B cell (primary cell): ENCODE data around the gene ADA. TPM values are rescaled to one million over a fixed set of nuclear protein-coding genes. Genes with fewer than 3 reads are reported as not detected.

Experiments
- ATAC-seq: fragments of 200-7000 bp; cut with Tn5 transposase; one replicate; pipeline ENCODE4 v1.10.0; 2021; ENCODE audit warnings: low read depth, mild to moderate bottlenecking, moderate number of reproducible peaks, moderate library complexity
- CTCF ChIA-PET: fragments of 350-600 bp; sonication (Branson Sonifier 250); formaldehyde crosslinking; loops from one replicate; lab custom pipeline; 2021; ENCODE audit warnings: antibody characterized with exemption, inconsistent platforms; lab: Charles Lee
- POLR2A ChIA-PET: fragments of 350-600 bp; sonication (Branson Sonifier 250); formaldehyde crosslinking; loops from one replicate; lab custom pipeline; 2021; ENCODE audit warnings: antibody characterized with exemption; lab: Charles Lee
- DNase-seq: peaks from one replicate; pipeline ENCODE4 v3.0.0; 2013
- H2AFZ ChIP-seq: 2 replicates; pipeline ENCODE4 v1.6.1; 2012; ENCODE audit warnings: mild to moderate bottlenecking, low read depth, low read length; ENCODE audit not compliant: insufficient read depth, poor library complexity, severe bottlenecking
- H3K27ac ChIP-seq, 2 donors: 1 replicate in 1 of 2; 2 replicates in 1 of 2; pipeline ENCODE4 v1.5.1; 2012 to 2013; ENCODE audit warnings: low read length in 2 of 2, mild to moderate bottlenecking in 2 of 2, moderate library complexity in 1 of 2
- H3K27me3 ChIP-seq, 4 experiments: fragments of 200-600 bp in 1 of 4; sonication (generic) in 1 of 4; replicated peaks in 1 of 4; 1 replicate in 2 of 4; 2 replicates in 2 of 4; pipeline versions ENCODE4 v1.6.1 to v1.7.0; 2013 to 2016; ENCODE audit warnings: low read length in 3 of 4, mild to moderate bottlenecking in 2 of 4, mixed read lengths in 1 of 4, moderate library complexity in 1 of 4; ENCODE audit not compliant: insufficient read depth in 4 of 4, control insufficient read depth in 3 of 4; ENCODE audit errors: control extremely low read depth in 1 of 4
- H3K36me3 ChIP-seq, 2 experiments: replicated peaks in 1 of 2; 1 replicate in 1 of 2; 2 replicates in 1 of 2; pipeline versions ENCODE4 v1.6.1 to v1.7.1; 2013; ENCODE audit warnings: low read length in 1 of 2; ENCODE audit not compliant: insufficient read depth in 2 of 2, control insufficient read depth in 1 of 2; ENCODE audit errors: control extremely low read depth in 1 of 2, extremely low read depth in 1 of 2
- H3K4me1 ChIP-seq, 2 donors: fragments of 200-600 bp in 1 of 2; sonication (generic) in 1 of 2; 1 replicate in 1 of 2; 2 replicates in 1 of 2; pipeline versions ENCODE4 v1.5.1 to v1.6.1; 2013 to 2017; ENCODE audit warnings: low read length in 2 of 2; ENCODE audit not compliant: control insufficient read depth in 2 of 2, insufficient read depth in 2 of 2
- H3K4me2 ChIP-seq: replicated peaks from 2 replicates; pipeline ENCODE3; 2012; ENCODE audit warnings: mild to moderate bottlenecking, low read depth, low read length; ENCODE audit not compliant: poor library complexity, severe bottlenecking
- H3K4me3 ChIP-seq, 5 experiments: fragments of 200-600 bp in 1 of 5; sonication (generic) in 1 of 5; 1 replicate in 3 of 5; 2 replicates in 2 of 5; pipeline versions ENCODE4 v1.5.1 to v1.7.0; 2011 to 2016; ENCODE audit warnings: low read length in 4 of 5, mild to moderate bottlenecking in 4 of 5, low read depth in 2 of 5, control low read depth in 1 of 5, moderate library complexity in 1 of 5; ENCODE audit not compliant: insufficient read depth in 1 of 5; ENCODE audit errors: control extremely low read depth in 1 of 5, extremely low read depth in 1 of 5
- H3K79me2 ChIP-seq: fragments of 200-600 bp; sonication (generic); one replicate; pipeline ENCODE4 v1.6.0; 2016; ENCODE audit warnings: low read length; ENCODE audit not compliant: control insufficient read depth, insufficient read depth
- H3K9ac ChIP-seq: fragments of 200-600 bp; sonication (generic); 2 replicates; pipeline ENCODE4 v1.6.1; 2017; ENCODE audit warnings: mild to moderate bottlenecking, low read length, moderate library complexity
- H3K9me3 ChIP-seq, 3 donors: one replicate each; pipeline versions ENCODE4 v1.6.1 to v1.7.1; 2013; ENCODE audit warnings: low read length in 2 of 3; ENCODE audit not compliant: control insufficient read depth in 2 of 3, insufficient read depth in 1 of 3; ENCODE audit errors: control extremely low read depth in 1 of 3
- H4K20me1 ChIP-seq: 2 replicates; pipeline ENCODE4 v1.6.0; 2012; ENCODE audit warnings: mild to moderate bottlenecking, low read length; ENCODE audit not compliant: insufficient read depth, control insufficient read depth, poor library complexity, severe bottlenecking
- H3K27ac Mint-ChIP-seq: one replicate; pipeline ENCODE4 v1.8.0; 2021; ENCODE audit warnings: mixed read lengths
- H3K27me3 Mint-ChIP-seq: one replicate; pipeline ENCODE4 v1.8.0; 2021; ENCODE audit warnings: mixed read lengths
- H3K4me1 Mint-ChIP-seq: one replicate; pipeline ENCODE4 v1.8.0; 2021; ENCODE audit warnings: mixed read lengths
- H3K4me3 Mint-ChIP-seq: one replicate; pipeline ENCODE4 v1.8.0; 2021; ENCODE audit warnings: mixed read lengths
- H3K9me3 Mint-ChIP-seq: one replicate; pipeline ENCODE4 v1.8.0; 2022; ENCODE audit warnings: mixed read lengths; ENCODE audit not compliant: insufficient read depth
- EZH2 ChIP-seq: IDR thresholded peaks from 2 replicates; pipeline ENCODE4 v1.6.1; 2012; ENCODE audit warnings: borderline replicate concordance, low read depth, mild to moderate bottlenecking, moderate library complexity, low read length; ENCODE audit not compliant: insufficient read depth, poor library complexity, severe bottlenecking
- WGBS: methylation state at CpG from one replicate; pipeline ENCODE4 v1.1.5; 2013; ENCODE audit warnings: missing lambda C conversion rate; ENCODE audit not compliant: insufficient coverage; 5-methylcytosine and 5-hydroxymethylcytosine counted together
- intact Hi-C: fragments of 100-400 bp; cut with micrococcal nuclease; formaldehyde crosslinking; loops from one replicate; pipeline ENCODE4 v1.10.0; 2022
- polyA plus RNA-seq: library from polyadenylated mRNA; depleted of rRNA; stranded (reverse); fragments of >200 nt; gene quantifications from 2 replicates; pipeline ENCODE4 v1.2.3, GENCODE V29; 2012
- total RNA-seq, 2 donors: library from RNA; stranded (reverse); fragments of 120-200 nt in 1 of 2; gene quantifications; 1 replicate in 1 of 2; 2 replicates in 1 of 2; pipeline versions ENCODE4 v1.2.3 to v1.2.4, GENCODE V29; 2013 to 2022
- TF ChIP-seq, protein P1 (sequence below): fragments of 200-600 bp; IDR thresholded peaks from one replicate; pipeline ENCODE4 v1.8.0; 2022; ENCODE audit warnings: antibody characterized with exemption, mild to moderate bottlenecking

ADA gene
- total and polyA plus RNA-seq, 2 donors (not counting 1 experiment from before 2014, with no cell fraction given) = 10.0 to 34.2 TPM

- intact Hi-C loops = loop anchor here (1.0 to 10.0 kb wide), 5 partner anchors 59 to 377 kb away; partner anchors contain the start of genes OSER1, SERINC3, STK4 and TOMM34
- Mint-ChIP-seq H3K4me3 (peak overlapping the region; percentile 92), H3K27me3 (no peaks in the 10 kb centered on the region), H3K9me3 (no peaks in the 10 kb centered on the region), H3K27ac (peak overlapping the region; percentile 91), H3K4me1 (peaks cover 92% of the 10 kb centered on the region)
- Histone ChIP-seq H3K9ac (peak overlapping the region; percentile 34), H3K27ac (peak overlapping the region; percentile 85 to 89), H3K4me3 (peak overlapping the region in 4 of 5 experiments; percentile 12 to 62 (median 36)), H3K4me1 (peaks cover 81 to 93% of the 10 kb centered on the region in 2 donors), H4K20me1 (no peaks in the 10 kb centered on the region), H3K36me3 (peaks cover 0 to 27% of the 10 kb centered on the region in 2 experiments), H3K27me3 (no peaks in the 10 kb centered on the region), H2AFZ (no peak overlapping the region), H3K4me2 (peak overlapping the region; percentile 74), H3K79me2 (peaks cover 82% of the 10 kb centered on the region), H3K9me3 (no peaks in the 10 kb centered on the region)
- ATAC-seq (peak; percentile 10), DNase-seq (peak; percentile 59)
- CTCF ChIA-PET = interaction anchor here (0.9 to 24.0 kb wide), 13 partner anchors 7 to 786 kb away, joined by 3 to 772 read pairs (median 4); no protein-coding TSS in a partner anchor
- POLR2A ChIA-PET = interaction anchor here (0.5 to 4.0 kb wide), 11 partner anchors 7 to 66 kb away, joined by 3 to 29 read pairs (median 7); partner anchors contain the start of genes ADA and SERINC3
- 26% methylated on average over 6 of the region's 10 CpGs for WGBS
- TF ChIP-seq EZH2 = no peak
- TF ChIP-seq, protein P1, sequence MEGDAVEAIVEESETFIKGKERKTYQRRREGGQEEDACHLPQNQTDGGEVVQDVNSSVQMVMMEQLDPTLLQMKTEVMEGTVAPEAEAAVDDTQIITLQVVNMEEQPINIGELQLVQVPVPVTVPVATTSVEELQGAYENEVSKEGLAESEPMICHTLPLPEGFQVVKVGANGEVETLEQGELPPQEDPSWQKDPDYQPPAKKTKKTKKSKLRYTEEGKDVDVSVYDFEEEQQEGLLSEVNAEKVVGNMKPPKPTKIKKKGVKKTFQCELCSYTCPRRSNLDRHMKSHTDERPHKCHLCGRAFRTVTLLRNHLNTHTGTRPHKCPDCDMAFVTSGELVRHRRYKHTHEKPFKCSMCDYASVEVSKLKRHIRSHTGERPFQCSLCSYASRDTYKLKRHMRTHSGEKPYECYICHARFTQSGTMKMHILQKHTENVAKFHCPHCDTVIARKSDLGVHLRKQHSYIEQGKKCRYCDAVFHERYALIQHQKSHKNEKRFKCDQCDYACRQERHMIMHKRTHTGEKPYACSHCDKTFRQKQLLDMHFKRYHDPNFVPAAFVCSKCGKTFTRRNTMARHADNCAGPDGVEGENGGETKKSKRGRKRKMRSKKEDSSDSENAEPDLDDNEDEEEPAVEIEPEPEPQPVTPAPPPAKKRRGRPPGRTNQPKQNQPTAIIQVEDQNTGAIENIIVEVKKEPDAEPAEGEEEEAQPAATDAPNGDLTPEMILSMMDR = no peak
Measured at GRCh38 chr20:44587035-44587980, 64.2 kb downstream of the ADA start.
